ENCODE measurements around the gene NPR1. TPM values are rescaled to one million over a fixed set of nuclear protein-coding genes. Genes with fewer than 3 reads are reported as not detected.
A peak's percentile ranks its signal among the peaks of the same experiment; 100 is the strongest.

The NPR1 gene
- total and polyA plus RNA-seq, 8 donors, result 1.4 to 39.7 (median 6.1) TPM

GRCh38 chr1:153727463-153728304 lies 49.2 kb downstream of the NPR1 start, which contains the start of gene INTS3:
Gene INTS3 (plus strand): TSS chr1:153728050. CDS start chr1:153728635, 585 bp downstream.
- peak within 1 kb of the TSS; percentile 71 to 86 (median 86) for H3K4me3 ChIP-seq
- peak in 1 of 7 experiments; percentile 12 for TF ChIP-seq CTCF (IDR thresholded peaks at IDR 0.05)
- no peak for TF ChIP-seq EP300 (IDR thresholded peaks at IDR 0.05)
- peak in 1 of 4 donors; percentile 20 for TF ChIP-seq POLR2A (IDR thresholded peaks at IDR 0.05)
- peak in 2 of 3 donors; percentile 63 to 76 for TF ChIP-seq POLR2AphosphoS5 (IDR thresholded peaks at IDR 0.05)
- no peaks in the 10 kb centered on the region for H3K27me3 ChIP-seq
- H3K36me3 ChIP-seq, result peaks cover 0 to 4% (median 0%) of the 10 kb centered on the region in 4 donors
- intact Hi-C loops (cut with DNase I; ENCODE audit: low total_unique reads), result no loop called here
- no peaks in the 10 kb centered on the region for H3K9me3 ChIP-seq
- H3K4me1 ChIP-seq, result peaks cover 15 to 44% (median 34%) of the 10 kb centered on the region in 4 donors
- 0% methylated on average over 28 to 49 of the region's 49 CpGs for WGBS, 5 donors
- peak; percentile 100 for DNase-seq
- H3K27ac ChIP-seq, result peak within 1 kb of the TSS; percentile 89 to 100 (median 99)

GRCh38 chr1:153728305-153729066 lies 50.0 kb downstream of the NPR1 start:
- H3K4me3 ChIP-seq, result peak overlapping the region; percentile 71 to 86 (median 86)
- peaks cover 15 to 51% (median 35%) of the 10 kb centered on the region in 4 donors for H3K4me1 ChIP-seq
- no peaks in the 10 kb centered on the region for H3K27me3 ChIP-seq
- intact Hi-C loops (cut with DNase I; ENCODE audit: low total_unique reads), result no loop called here
- H3K9me3 ChIP-seq, result no peaks in the 10 kb centered on the region
- H3K27ac ChIP-seq, result peak overlapping the region; percentile 89 to 100 (median 99)
- DNase-seq, result peak in 1 of 2 donors; percentile 79
- H3K36me3 ChIP-seq, result peaks cover 0 to 4% (median 0%) of the 10 kb centered on the region in 4 donors
- TF ChIP-seq CTCF (IDR thresholded peaks at IDR 0.05) (no peak), POLR2AphosphoS5 (IDR thresholded peaks at IDR 0.05) (no peak), EP300 (IDR thresholded peaks at IDR 0.05) (no peak), POLR2A (IDR thresholded peaks at IDR 0.05) (no peak)
- 0 to 2% (median 0%) methylated on average over 19 of the region's 19 CpGs for WGBS, 5 donors

GRCh38 chr1:153730468-153730988 lies 52.0 kb downstream of the NPR1 start:
- intact Hi-C loops (cut with DNase I; ENCODE audit: low total_unique reads), result no loop called here
- Histone ChIP-seq H3K9me3 (no peaks in the 10 kb centered on the region), H3K27me3 (no peaks in the 10 kb centered on the region), H3K4me1 (peaks cover 15 to 70% (median 45%) of the 10 kb centered on the region in 4 donors), H3K4me3 (no peak overlapping the region), H3K36me3 (peaks cover 0 to 6% (median 2%) of the 10 kb centered on the region in 4 donors), H3K27ac (peak overlapping the region; percentile 55 to 100 (median 99))
- TF ChIP-seq EP300 (IDR thresholded peaks at IDR 0.05) (no peak), CTCF (IDR thresholded peaks at IDR 0.05) (no peak), POLR2A (IDR thresholded peaks at IDR 0.05) (no peak), POLR2AphosphoS5 (IDR thresholded peaks at IDR 0.05) (no peak)
- 43 to 59% (median 52%) methylated on average over 5 of the region's 5 CpGs for WGBS, 5 donors
- DNase-seq, result no peak

GRCh38 chr1:153733970-153734369 lies 55.5 kb downstream of the NPR1 start:
- intact Hi-C loops (cut with DNase I; ENCODE audit: low total_unique reads), result no loop called here
- Histone ChIP-seq H3K36me3 (peaks cover 0 to 19% (median 7%) of the 10 kb centered on the region in 4 donors), H3K9me3 (no peaks in the 10 kb centered on the region), H3K27ac (peak overlapping the region in 3 of 5 donors; percentile 34 to 57 (median 50)), H3K4me1 (peaks cover 13 to 66% (median 33%) of the 10 kb centered on the region in 4 donors), H3K4me3 (no peak overlapping the region), H3K27me3 (no peaks in the 10 kb centered on the region)
- 28 to 59% (median 42%) methylated on average over 1 of the region's 1 CpG for WGBS, 5 donors
- no peak for TF ChIP-seq EP300 (IDR thresholded peaks at IDR 0.05)
- no peak for TF ChIP-seq CTCF (IDR thresholded peaks at IDR 0.05)
- no peak for TF ChIP-seq POLR2AphosphoS5 (IDR thresholded peaks at IDR 0.05)
- no peak for TF ChIP-seq POLR2A (IDR thresholded peaks at IDR 0.05)
- DNase-seq, result peak in 1 of 2 donors; percentile 31
